C4-2B (cell line): ENCODE results near the gene COL4A5.

Experiments used
- CTCF ChIP-seq: fragments of 450-650 bp; conservative IDR thresholded peaks from 2 replicates; pipeline ENCODE4 v1.5.1; 2017; ENCODE audit warnings: mild to moderate bottlenecking
- ZFX ChIP-seq: fragments of 450-650 bp; IDR thresholded peaks from 2 replicates; pipeline ENCODE4 v1.6.1; 2017

GRCh38 chrX:108396986-108397385, 42.7 kb upstream of the COL4A5 start:
- TF ChIP-seq CTCF = no peak
- no peak for TF ChIP-seq ZFX
